ENCODE measurements around the gene CDH4.

Gene CDH4

DNA sequence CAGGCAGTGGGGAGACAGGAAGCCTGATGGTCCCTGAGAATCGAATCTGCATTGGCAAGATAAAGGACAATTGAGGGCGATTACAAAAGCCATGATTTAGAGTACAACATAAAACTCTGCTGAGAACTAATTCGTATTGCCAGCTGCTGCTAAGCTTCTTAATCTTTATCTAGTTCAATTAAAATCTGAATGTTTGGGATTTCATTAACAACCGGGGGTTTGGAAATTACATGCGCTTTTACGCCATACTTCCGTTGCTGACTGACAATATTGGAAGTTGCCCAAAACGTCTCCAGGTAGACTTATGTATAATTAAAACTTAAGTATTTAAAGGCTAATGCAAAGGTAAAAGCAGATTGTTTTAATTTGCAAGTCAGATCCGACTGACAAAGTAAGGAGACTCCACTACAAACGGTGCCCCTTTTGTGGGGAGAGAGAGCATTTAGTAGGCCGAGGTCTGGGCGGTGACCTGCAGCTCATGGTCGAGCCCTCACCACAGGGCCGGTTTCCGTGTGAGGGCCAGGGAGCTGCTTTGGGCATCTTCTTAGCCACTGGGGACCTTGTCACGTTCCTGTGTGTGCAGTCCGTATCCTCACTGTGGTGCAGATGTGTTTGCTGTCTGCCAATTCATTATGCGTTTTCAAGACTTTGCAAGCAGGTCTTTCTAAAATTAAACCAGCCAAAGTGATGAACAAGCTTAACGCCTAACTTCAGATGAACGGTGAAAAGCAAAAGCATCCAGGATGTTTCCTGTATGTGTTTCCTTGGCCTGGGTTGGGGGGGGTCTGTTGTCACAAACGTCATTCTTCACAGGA is 49.9 kb downstream of the CDH4 start:
- DNase-seq (ENCODE audit: low spot score), result no peak

DNA sequence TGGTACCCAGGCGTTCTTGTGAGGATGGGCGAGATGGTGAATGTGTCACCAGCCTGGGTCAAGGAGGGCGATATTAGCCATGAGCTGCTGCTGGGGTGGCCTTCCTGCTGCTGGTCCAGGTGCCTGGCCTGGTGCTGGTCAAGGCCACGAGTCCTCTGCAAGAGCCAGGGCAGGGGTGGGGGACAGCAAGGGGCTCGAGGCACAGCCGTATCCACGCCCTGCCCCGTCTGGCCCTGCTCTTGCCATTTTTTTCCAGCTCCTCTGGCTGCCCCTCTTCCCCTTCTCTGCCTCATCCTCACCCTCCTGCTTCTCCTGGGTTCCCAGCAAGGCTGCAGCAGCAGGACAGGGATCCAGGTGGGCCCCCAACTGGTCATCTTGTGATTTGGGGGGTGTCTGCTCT is 51.2 kb downstream of the CDH4 start:
- DNase-seq (ENCODE audit: low spot score), result no peak

DNA sequence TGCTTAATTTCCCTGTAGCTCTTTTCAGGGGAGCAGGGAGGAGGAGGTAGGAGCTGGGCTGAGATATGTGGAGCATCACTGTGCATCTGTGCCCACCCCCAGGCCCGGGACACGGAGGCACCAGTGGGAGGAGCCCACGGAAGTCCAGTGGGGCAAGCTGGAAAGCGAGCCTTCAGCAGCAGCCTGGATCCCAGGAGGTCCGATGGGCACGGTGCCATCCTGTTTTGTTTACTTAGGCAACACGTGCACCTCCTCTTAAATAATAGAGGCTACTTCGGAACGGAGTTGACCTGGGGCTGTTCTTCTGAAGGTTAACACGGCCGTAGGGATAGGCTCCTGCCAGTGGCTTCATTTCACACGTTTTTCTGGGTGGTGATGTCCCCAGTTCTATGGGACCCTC is 51.6 kb downstream of the CDH4 start:
- DNase-seq (ENCODE audit: low spot score), result no peak

DNA sequence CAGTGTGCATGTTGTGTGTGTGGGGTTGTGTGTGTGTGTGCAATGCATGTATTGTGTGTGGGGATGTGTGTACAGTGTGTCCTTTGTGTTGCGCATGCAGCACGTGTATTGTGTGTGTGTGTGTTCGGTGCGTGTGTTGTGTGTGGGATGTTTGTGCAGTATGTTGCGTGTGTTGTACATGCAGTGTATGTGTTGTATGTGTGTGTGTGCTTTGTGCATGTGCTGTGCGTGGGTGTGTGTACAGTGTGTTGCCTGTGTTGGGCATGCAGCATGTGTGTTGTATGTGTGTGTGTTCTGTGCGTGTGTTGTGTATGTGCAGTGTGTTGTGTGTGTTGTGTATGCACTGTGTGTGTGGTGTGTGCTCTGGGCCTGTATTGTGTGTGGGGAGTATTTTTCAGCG is 52.7 kb downstream of the CDH4 start:
- DNase-seq (ENCODE audit: low spot score), result no peak

DNA sequence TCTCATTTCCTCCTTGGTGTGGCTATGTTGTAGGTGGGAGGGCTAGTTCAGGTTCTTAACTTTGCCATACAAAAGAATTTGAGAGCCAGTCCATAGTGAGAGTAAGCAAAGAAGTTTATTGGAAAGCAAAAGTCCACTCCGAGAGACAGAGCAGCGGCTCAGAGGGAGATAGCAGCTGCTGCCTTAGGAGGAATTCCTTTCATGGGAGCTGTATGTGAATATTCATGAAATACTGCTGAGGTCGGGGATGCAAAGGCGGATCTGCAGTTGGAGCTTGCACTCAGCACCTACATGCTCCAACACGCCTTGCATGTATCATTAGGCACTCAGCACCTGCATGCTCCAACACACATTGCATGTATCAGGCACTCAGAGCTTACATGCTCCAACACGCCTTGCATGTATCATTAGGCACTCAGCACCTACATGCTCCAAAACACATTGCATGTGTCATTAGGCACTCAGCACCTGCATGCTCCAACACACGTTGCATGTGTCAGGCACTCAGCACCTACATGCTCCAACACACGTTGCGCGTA is 54.9 kb downstream of the CDH4 start:
- DNase-seq (ENCODE audit: low spot score), result no peak

DNA sequence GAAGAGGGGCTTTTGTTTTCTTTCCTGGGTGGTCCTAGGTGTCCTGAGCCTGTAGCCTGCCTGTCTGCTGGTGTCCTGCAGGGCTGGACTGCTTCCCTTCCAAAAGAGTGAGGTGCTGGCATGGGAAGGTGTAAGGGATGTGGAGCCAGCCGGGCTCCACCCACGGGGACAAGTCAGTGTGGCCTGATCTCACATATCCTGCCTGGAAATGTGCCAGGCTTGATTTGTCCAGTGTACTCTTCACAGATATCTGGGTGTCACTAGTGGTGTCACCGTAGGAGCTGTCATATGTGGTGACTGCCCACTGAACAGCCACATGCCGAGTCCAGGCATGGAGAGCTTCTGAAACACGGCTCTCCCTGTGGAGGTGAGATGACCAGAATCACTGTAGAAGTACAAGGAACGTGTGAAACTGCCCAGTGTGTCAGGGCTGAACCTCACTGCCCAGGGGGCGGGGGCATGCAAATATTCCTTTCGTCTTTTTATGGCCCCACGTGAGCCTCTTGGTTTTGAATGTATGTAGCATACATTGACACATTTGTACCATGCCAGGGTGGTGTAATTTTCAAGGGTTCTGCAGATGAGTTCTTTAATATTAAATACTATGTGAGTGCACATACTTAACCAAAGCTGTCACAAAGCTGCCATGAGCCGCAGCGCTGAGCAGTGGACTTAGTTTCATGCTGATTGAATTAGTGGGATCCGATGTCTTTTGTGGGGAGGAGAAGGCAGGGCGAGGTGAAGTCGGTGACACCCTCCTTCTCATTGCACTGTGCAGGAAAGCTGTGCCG is 55.8 kb downstream of the CDH4 start:
- DNase-seq (ENCODE audit: low spot score), result no peak

DNA sequence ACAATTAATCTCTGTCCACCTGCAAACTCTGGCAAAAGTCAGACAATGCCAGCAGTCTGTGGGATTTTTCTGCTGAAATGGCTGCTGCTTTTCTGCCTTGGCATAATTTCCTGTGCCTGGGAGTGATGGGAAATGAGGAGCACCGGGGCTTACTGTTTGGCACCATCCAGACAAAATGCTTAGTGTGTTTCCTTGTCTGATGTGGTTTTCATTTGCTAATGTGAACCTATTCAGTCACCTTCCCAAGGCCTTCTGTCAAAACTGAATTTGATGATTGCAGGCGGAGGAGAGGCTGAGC is 56.4 kb downstream of the CDH4 start:
- no peak for DNase-seq (ENCODE audit: low spot score)

DNA sequence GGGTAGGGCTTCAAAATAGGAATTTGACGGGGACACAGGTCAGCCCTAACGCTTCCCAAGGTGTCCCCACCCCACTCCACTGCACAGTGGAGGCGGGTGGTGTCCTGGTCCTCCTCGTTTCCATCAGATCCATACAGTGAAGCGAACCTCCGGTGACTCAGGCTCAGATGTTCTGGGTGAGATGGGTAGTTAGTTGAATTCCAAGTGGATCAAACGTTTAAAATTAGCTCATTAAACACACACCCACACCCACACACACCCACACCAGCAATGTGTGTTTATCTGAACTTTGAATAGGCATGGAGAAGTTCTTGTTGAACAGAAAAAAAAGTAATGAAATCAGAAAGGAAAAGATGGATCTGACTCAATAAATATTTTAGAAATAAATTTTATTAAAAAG is 58.9 kb downstream of the CDH4 start:
- DNase-seq (ENCODE audit: low spot score), result no peak

DNA sequence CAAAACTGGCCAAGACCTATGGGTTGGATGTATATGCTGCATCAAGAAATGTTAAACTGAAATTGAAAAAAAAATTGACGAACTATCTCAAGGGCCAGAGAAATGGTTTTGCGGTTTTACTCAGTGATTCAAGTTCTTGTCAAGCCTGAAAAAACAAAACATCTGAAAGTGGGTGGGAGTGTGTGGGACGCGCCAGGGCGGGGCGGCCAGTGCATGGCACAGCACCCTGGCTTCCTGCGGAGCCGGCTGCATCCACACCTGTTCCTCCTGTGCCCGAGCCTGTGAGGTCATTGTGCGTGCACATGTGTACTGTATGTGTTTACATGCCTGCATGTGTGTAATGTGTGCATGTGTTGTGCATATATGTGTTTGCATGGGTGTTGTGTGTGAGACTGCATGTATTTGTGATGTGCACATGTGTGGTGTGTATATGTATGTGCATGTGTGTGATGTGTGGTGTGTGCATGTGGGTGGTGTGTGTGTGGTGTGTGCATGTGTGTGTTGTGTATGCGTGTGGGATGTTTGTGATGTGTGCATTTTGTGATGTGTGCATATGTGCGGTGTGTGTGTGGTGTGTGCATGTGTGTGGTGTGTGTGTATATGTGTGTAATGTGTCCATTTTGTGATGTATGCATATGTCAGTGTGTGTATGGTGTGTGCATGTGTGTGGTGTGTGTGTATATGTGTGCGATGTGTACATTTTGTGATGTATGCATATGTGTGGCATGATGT is 59.8 kb downstream of the CDH4 start:
- no peak for DNase-seq (ENCODE audit: low spot score)

DNA sequence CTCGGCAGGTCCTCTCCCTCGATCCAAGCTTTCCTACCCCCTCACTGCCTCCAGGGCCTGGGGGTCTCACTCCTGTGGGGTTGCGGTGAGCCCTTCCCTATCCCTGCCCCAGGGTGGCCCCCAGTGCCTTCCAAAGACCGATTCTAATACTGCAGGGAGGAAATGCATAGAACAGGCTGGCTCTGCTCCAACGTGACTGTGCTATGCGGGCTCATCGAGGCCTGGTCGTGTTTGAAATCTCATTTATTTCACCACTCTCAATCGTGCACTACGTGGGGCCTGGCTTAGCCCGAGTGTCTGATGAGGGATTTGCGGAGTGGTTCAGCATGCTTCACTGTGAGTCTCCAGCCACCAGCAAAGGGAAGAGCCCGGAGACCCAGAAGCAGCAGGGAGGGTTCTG is 60.9 kb downstream of the CDH4 start:
- no peak for DNase-seq (ENCODE audit: low spot score)

DNA sequence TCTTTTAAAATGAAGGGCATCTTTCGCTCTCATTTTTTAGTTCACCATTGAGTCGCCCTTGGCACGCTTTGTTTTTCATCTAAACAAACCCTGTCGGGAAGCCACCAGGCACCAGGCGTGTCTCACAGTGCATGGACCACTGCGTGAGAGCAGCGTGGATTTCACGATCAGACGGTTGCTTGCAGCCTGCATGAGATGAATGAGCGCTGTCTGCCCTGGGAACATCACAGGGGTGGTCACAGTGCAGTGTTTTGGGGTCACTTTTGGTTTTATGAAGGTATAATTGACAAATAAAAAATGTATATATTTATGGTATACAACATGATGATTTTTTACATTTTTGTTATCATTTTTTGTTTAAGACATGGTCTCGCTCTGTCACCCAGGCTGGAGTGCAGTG is 61.3 kb downstream of the CDH4 start:
- DNase-seq (ENCODE audit: low spot score), result no peak

DNA sequence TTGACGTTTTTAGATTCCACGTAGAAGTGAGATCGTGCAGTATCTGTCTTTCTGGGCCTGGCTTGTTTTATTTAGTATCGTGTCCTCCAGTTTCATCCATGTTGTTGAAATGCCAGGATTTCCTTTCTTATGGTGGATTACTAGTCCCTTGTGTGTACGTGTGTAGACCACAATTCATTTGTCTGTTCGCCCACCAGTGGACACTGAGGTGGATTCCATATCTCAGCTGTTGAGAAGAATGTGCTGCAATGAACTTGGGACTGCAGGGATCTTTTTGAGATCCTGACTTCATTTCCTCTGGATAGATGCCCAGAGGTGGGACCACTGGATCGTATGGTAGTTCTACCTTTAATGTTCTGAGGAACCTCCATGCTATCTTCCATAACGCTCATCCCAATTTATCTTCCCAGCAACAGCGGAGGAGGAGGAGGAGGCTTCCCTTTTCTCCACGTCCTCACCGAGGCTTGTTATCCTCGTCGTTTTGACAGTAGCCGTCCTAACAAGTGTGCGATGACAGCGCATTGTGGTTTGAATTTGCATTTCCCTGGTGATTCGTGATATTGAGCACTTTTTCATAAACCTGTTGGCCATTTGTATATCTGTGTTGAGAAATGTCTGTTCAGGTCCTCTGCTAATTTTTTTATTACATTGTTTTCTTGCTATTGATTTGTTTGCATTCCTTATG is 62.4 kb downstream of the CDH4 start:
- DNase-seq (ENCODE audit: low spot score), result no peak

DNA sequence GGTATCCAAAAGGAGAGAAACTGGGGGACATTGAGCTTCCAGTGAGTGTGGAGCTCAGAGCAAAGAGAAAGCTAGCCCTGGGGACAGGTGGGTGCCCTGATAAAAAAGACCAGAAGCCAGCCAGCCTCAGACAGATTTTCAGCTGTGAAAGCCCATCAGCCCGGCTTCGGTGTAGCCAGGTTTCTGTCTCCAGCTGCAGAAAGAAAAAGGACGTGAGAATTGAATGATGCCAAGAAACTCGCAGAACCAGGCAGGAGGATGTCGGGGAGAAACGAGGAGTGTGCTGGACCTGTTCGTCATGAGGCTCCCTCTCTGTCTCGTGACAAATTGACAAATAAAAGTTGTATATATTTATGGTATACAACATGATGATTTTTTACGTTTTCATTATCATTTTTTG is 63.3 kb downstream of the CDH4 start:
- no peak for DNase-seq (ENCODE audit: low spot score)

DNA sequence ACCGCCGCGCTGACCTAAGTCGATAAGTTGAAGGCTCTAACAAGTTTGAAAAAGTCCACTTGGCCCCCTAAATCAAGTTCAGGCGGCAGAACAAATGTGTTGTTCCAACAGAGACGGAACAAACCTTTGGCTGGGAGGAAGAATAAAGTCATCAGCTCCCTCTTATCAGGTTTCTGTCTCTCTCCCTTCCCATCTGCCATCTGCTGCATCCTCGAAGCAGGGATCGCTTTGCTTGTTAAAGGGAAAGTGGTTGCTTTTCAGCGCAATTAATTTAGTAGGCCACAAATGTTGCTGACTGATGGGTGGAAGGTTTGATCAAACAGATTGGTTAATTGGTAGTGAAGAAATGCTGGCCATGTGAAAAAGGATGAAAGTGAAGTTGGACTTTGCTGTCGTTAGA is 64.3 kb downstream of the CDH4 start:
- DNase-seq (ENCODE audit: low spot score), result no peak

DNA sequence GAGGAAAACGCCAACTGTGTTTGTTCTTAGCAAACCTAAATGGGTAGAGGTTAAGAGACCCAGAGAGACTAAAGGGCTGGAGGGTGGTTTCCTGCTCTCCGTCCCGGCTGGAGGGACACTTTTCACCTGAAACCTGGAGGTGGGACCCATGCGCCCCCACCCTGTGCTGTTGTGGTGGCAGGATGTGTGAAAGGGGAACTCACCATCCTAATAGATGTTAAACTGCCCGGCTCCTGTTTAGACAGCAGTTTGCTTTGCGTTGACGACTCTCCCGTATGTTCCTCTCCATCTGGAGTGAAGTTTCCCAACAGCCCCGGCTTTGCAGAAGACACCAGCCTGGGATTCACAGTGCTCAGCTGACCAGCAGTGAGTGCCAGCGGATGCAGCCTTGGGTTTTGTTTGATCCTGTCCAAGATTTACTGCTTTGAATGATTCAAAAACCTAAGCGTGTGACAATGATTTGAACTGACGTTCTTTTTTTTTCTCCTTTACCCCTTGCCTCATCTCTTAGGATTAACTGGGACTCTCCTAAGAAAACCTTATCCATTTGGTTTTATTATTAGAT is 66.0 kb downstream of the CDH4 start:
- no peak for DNase-seq (ENCODE audit: low spot score)

DNA sequence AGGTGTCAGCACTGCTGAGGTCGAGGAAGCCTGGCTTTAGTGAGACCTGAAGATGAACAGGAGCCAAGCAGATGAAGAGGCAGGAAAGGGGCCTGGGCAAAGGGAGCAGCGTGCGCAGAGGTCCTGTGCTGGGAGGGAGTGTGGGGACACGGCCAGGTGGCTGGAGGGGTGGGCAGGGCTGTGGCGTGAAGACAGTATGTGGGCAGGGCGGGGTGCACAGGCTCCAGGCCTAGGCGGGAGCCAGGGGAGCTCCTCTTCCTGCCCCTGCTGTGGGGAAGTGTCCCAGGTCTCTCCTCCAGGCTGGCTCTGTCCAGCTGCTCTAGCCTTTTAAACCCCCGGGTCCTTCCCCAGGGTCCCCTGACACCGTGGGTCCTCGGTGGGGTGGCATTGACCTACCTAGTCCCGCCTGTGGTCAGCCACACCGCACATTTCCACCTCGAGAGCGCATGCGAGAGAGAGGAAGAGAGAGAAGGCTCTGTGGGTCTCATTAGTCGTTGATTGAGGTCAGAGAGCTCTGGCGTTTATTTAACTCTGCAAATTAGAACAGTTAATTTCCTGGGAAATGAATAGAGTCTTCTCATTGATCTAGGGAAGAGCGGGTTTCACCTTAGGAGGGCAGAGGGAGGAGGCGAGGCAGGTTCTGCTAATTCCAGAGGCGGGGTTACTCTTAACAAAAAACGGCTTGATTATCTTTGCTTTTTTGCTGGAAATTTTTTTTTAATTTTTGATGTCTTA is 68.8 kb downstream of the CDH4 start:
- DNase-seq (ENCODE audit: low spot score), result no peak

DNA sequence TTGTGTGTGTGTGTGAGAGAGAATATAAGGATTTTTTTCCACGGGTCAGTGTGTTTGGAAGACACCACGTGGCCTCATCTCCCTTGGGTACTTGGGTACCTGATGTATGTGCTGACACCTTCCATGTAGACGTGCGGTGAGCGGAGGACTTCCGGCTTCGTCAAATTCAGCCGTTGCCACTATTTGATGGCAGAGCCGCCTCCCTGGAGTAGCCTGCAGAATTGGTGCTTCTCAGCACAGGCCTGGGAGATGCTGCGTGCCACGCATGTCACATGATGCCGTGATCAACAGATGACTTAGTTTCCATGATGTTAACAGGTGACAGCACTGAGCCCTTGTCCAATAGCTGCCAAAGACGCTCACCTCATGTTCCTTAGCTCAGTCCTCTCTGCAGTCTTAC is 69.4 kb downstream of the CDH4 start:
- DNase-seq (ENCODE audit: low spot score), result no peak

DNA sequence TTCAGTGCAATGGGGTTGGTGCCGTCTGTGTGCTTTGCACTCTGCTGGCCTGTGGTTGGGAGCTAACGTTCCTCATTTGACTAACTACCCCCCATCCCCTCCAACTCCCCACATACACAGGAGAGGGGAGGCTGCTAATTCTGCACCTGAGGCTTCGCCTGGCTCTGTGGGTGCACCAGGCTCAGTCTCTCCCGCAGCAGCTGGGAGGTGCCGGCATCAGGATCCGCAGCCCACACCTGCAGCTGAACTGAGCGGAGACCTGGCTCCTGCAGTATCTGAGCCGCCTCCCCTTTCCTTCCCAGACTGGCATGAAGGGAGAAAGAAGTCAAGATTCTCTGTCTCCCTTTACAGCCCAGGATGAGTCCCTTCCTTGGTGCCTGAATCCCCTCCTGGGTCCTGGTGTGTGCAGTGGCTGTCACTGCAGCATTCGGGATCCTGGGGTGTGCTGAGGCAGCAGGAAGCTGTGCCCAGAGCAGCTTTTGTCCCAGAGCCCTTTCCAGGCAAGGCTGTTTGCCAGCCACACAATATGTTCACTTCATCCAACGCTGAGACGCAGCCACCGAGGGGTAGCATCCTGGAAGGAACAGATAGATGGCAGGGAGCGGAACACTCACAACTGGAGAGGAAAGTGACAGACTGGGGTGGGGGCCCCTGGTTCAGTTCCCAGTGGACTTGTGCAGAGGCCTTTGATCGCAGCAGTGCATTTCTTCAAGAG is 70.2 kb downstream of the CDH4 start:
- DNase-seq (ENCODE audit: low spot score), result no peak

DNA sequence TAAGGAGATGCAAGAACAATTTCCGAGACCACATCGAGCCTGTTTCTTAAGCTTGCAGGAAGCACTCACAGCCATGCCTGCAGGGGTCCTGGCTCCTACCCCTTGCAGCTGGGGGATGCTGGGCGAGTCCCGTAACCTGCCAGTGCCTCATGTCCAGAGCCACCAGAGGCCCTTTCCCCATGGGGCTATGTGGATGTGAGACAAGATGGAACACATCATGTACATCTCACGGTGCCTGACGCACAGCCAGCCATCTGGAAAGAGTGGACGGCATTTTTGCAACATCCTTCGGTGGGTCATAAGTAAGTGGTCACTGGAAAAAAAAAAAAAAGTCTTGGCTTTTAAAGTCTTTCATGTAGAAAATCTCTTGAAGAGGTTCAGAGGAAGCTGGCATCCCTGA is 72.8 kb downstream of the CDH4 start:
- no peak for DNase-seq (ENCODE audit: low spot score)

DNA sequence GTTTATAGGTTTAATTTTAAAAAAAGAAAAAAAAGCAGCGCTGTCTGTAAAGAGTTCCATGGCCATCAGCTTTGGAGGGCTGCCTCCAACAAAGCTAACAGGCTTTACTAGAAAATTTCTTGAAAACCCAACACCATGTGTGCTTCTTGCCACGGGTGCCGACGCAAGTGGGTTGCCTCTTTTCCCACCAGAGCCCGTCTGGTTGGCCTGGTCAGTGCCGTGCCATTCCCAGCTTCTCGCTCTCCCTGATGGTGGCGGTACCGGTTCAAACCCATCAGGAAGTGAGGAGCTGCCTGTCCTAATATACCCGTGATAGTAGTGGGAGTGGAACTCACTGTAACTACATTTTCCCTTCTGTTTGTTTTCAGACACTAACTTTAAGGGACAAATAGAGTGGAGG is 73.7 kb downstream of the CDH4 start:
- DNase-seq (ENCODE audit: low spot score), result no peak
